Ovary (tissue), 9 donors: ENCODE data around the gene CADPS. TPM values are rescaled to one million over a fixed set of nuclear protein-coding genes. Genes with fewer than 3 reads are reported as not detected.

Experiments used
- DNase-seq, 5 donors: peaks; one replicate each; pipeline ENCODE4 v3.0.0-alpha.2; 2019 to 2020
- H3K27ac ChIP-seq, 2 donors: fragments of 200-600 bp; one replicate each; pipeline versions ENCODE4 v1.5.1 to v1.8.0; 2019 to 2022
- H3K27me3 ChIP-seq: fragments of 200-600 bp; one replicate; pipeline ENCODE4 v1.8.0; 2022
- H3K36me3 ChIP-seq: fragments of 200-600 bp; sonication (generic); one replicate; pipeline ENCODE4 v1.5.1; 2019
- H3K4me1 ChIP-seq: one replicate; pipeline ENCODE4 v1.8.1; 2013; ENCODE audit warnings: mild to moderate bottlenecking, moderate library complexity; ENCODE audit not compliant: insufficient read depth
- H3K4me3 ChIP-seq: fragments of 200-600 bp; sonication (generic); one replicate; pipeline ENCODE4 v1.5.1; 2017
- H3K9me3 ChIP-seq, 2 donors: fragments of 200-600 bp in 1 of 2; sonication (generic) in 1 of 2; one replicate each; pipeline versions ENCODE4 v1.5.1 to v1.8.1; 2013 to 2019; ENCODE audit warnings: mild to moderate bottlenecking in 1 of 2, moderate library complexity in 1 of 2
- EP300 ChIP-seq: sonication (generic); formaldehyde crosslinking; IDR thresholded peaks from one replicate; pipeline ENCODE4 v1.6.1; 2017; ENCODE audit warnings: antibody characterized with exemption
- POLR2A ChIP-seq: fragments of 450-650 bp; IDR thresholded peaks from one replicate; pipeline ENCODE4 v1.6.1; 2017; ENCODE audit warnings: antibody characterized with exemption, mild to moderate bottlenecking, moderate library complexity
- WGBS, 3 donors: extraction: QIAGEN DNeasy Blood & Tissue Kit in 1 of 3; methylation state at CpG; one replicate each; pipeline versions ENCODE4 v1.1.5 to v1.1.7; 2013 to 2017; 5-methylcytosine and 5-hydroxymethylcytosine counted together
- intact Hi-C, 4 donors: fragments of 100-400 bp; cut with DNase I; formaldehyde crosslinking; loops; one replicate each; pipeline versions ENCODE4 v1.11.0 to v1.15.1; 2022 to 2023
- polyA plus RNA-seq, 2 donors: library from polyadenylated mRNA; stranded (reverse); fragments of 200-250 nt in 1 of 2; fragments of 350-450 nt in 1 of 2; fragmentation: Illumina TruSeq in 1 of 2; extraction: RNeasy Lipid Tissue Mini Kit (QIAGEN cat#74804) in 1 of 2; gene quantifications; one replicate each; pipeline ENCODE4 v1.2.3, GENCODE V29; 2013 to 2014
- total RNA-seq, 7 donors: library from RNA; depleted of rRNA in 2 of 7; stranded (reverse); fragments of >200 nt in 2 of 7; fragmentation: NEBNext Ultra II Directional in 3 of 7; extraction: Animal tissue kit (Norgen Biotek cat#: 25700) in 3 of 7; gene quantifications; one replicate each; pipeline versions ENCODE4 v1.1.0 to v1.2.4, GENCODE V29; 2016 to 2023
- TF ChIP-seq, protein P1 (sequence below), 3 donors: fragments of 450-650 bp in 2 of 3; fragments of 200-600 bp in 1 of 3; IDR thresholded peaks; one replicate each; pipeline versions ENCODE4 v1.5.1 to v1.8.0; 2016 to 2022; ENCODE audit warnings: antibody characterized with exemption in 3 of 3, mild to moderate bottlenecking in 1 of 3
- donor health status: DM: no; HTN: no; CAD: no; lungs with moderate emphysema.
- donor health status: DM: no; HTN: no; CAD: no.
- donor health status: Bipolar disorder and iron deficiency.
- donor health status: DM: yes; HTN: yes; CAD: no.
- donor health status: DM: no; HTN: no; CAD: no.
- donor health status: DM: yes; HTN: yes; CAD: no.

Gene CADPS
- total and polyA plus RNA-seq, 9 donors = 0.90 to 6.8 (median 2.8) TPM

DNA sequence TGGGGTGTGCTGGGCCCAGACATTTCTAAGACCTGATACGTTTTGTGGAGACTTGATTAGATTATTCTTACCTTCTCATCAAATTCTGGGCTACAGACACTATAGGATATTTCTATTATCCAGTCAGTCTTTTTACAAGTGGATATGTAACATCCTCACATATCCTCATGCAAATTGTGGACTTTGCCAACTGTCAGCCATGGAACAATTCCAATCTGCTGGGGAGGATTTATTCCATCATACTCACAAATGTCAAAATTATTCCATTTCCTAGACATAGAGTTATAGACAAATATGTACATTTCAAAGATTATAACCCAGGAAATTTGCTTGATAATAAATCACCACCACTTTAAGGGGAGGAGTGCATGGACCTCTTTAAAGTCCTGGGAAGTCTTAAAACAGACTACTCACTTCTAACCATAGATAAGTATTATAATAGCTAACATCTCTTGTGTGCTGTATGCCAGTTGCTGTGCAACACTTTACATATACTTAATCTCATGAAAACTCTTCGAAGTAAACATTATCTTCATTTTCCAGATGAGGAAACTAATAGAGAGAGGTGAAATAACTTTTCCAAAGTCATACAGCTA lies 44.4 kb downstream of the CADPS start:
- no peak for DNase-seq
- Histone ChIP-seq H3K27ac (no peak overlapping the region), H3K9me3 (no peaks in the 10 kb centered on the region), H3K4me1 (peaks cover 2% of the 10 kb centered on the region), H3K4me3 (no peak overlapping the region), H3K36me3 (no peaks in the 10 kb centered on the region), H3K27me3 (no peaks in the 10 kb centered on the region)
- 45 to 69% (median 64%) methylated on average over 2 of the region's 2 CpGs for WGBS, 3 donors
- TF ChIP-seq POLR2A (no peak), EP300 (no peak)
- TF ChIP-seq, protein P1, sequence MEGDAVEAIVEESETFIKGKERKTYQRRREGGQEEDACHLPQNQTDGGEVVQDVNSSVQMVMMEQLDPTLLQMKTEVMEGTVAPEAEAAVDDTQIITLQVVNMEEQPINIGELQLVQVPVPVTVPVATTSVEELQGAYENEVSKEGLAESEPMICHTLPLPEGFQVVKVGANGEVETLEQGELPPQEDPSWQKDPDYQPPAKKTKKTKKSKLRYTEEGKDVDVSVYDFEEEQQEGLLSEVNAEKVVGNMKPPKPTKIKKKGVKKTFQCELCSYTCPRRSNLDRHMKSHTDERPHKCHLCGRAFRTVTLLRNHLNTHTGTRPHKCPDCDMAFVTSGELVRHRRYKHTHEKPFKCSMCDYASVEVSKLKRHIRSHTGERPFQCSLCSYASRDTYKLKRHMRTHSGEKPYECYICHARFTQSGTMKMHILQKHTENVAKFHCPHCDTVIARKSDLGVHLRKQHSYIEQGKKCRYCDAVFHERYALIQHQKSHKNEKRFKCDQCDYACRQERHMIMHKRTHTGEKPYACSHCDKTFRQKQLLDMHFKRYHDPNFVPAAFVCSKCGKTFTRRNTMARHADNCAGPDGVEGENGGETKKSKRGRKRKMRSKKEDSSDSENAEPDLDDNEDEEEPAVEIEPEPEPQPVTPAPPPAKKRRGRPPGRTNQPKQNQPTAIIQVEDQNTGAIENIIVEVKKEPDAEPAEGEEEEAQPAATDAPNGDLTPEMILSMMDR (IDR thresholded peaks at IDR 0.05) = no peak
- intact Hi-C loops = no loop called here

DNA sequence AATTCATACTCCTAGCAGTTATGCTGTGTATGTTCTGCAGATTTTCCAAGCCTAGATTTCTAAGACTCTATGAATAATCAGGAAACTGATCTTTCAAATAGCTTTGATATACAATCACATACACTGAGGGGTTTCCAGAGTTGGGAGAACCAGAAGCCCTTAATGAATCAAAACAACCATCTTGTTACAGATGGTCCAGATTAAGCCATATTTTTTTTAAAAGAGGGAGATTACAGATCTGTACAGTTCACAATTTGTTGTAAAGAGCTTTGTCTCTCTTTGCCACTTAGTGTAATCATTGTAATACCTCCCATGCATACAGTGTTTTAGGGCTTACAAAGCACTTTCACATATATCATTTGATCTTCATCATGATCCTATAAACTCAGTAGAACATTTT lies 47.7 kb downstream of the CADPS start:
- no peaks in the 10 kb centered on the region for H3K4me1 ChIP-seq
- no peaks in the 10 kb centered on the region for H3K36me3 ChIP-seq
- intact Hi-C loops = no loop called here
- TF ChIP-seq EP300 = no peak
- TF ChIP-seq, protein P1 (IDR thresholded peaks at IDR 0.05) = no peak
- no peak for TF ChIP-seq POLR2A
- no peaks in the 10 kb centered on the region for H3K9me3 ChIP-seq
- no peak for DNase-seq
- no peaks in the 10 kb centered on the region for H3K27me3 ChIP-seq
- no peak overlapping the region for H3K27ac ChIP-seq
- no peak overlapping the region for H3K4me3 ChIP-seq

DNA sequence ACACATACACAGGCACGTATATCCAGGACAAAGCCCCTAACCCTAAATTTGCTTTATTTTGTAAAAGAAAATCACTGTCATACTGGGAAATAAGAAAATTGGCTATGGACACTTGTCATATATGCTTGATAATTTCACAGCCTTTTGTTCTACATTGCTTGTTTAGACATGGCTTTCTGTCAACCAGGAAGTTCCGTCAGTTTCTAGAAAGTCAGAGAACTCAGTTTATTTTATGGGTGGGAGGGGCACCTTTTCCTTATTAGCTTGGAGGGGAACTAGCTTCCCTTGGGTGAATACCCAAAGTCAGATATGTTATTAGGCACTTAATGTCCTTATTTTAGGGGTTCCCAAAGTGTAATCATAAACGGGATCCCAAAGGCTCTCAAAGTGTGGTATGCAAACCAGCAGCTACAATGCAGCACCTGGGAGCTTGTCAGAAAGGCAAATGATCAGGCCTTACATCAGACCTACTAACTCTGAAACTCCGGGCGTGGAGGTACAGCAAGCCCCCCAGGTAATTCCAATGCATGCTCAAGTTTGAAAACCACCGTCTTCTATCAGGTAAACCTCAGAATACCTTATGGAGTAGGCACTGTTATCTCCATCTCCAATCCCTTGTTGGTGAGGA lies 50.1 kb downstream of the CADPS start:
- DNase-seq = no peak
- WGBS, 3 donors = 76 to 82% (median 77%) methylated on average over 6 of the region's 6 CpGs
- Histone ChIP-seq H3K36me3 (no peaks in the 10 kb centered on the region), H3K9me3 (no peaks in the 10 kb centered on the region), H3K27ac (no peak overlapping the region), H3K4me3 (no peak overlapping the region), H3K27me3 (no peaks in the 10 kb centered on the region), H3K4me1 (no peaks in the 10 kb centered on the region)
- intact Hi-C loops = no loop called here
- TF ChIP-seq POLR2A (no peak), EP300 (no peak)
- TF ChIP-seq, protein P1 (IDR thresholded peaks at IDR 0.05) = no peak

DNA sequence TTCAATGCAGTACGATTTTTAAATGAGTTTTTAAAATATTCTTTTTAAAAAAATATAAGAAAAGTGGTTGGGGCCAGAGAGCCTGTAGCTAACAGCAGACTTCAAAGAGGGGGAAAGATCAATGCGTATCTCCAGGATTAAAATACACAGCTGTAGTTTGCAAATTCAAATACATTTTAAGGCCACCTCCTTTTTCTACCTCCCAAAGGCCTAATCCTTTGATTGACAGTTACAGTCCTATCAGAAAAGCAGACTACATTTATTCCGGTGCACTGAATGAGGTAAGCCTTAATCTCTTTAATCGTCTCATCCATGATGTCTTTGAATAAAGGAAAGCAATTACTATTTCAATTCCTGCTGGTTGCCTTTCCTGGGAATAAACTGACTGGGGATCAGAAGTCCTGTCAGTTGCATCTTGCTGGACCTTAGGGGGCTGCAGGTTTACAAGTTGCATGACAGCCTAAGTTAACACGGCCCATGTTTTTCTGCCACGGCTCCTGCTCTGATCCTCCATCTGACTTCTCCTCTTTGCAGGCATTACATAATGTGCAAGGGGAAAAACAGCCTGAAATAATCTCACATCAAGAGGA lies 51.7 kb downstream of the CADPS start:
- DNase-seq = no peak
- intact Hi-C loops = no loop called here
- Histone ChIP-seq H3K4me3 (no peak overlapping the region), H3K27me3 (no peaks in the 10 kb centered on the region), H3K9me3 (no peaks in the 10 kb centered on the region), H3K36me3 (no peaks in the 10 kb centered on the region), H3K27ac (no peak overlapping the region), H3K4me1 (no peaks in the 10 kb centered on the region)
- no peak for TF ChIP-seq EP300
- no peak for TF ChIP-seq POLR2A
- TF ChIP-seq, protein P1 (IDR thresholded peaks at IDR 0.05) = no peak
- WGBS, 3 donors = 76 to 81% (median 78%) methylated on average over 6 of the region's 6 CpGs
